Left colon (tissue), 2 donors: ENCODE measurements around the gene NEURL4. TPM values are rescaled to one million over a fixed set of nuclear protein-coding genes. Genes with fewer than 3 reads are reported as not detected.
"Not testable (repeated sequence)": the region's sequence is repeated elsewhere in the genome, so short reads cannot be mapped to it uniquely, and the experiment has no call there.

ENCODE experiments used
- ATAC-seq: fragments of 200-7000 bp; cut with Tn5 transposase; one replicate; pipeline ENCODE4 v1.9.1; 2020; ENCODE audit warnings: mild to moderate bottlenecking, moderate library complexity
- DNase-seq, 2 donors: peaks; one replicate each; pipeline ENCODE4 v3.0.0-alpha.2; 2020
- intact Hi-C, 2 donors: fragments of 100-400 bp; cut with DNase I in 1 of 2; cut with micrococcal nuclease in 1 of 2; formaldehyde crosslinking; loops; one replicate each; pipeline versions ENCODE4 v1.11.2 to v1.14.0; 2022; cut with DNase I, micrococcal nuclease
- total RNA-seq, 2 donors: library from RNA; stranded (reverse); fragmentation: NEBNext Ultra II Directional; extraction: Animal tissue kit (Norgen Biotek cat#: 25700); gene quantifications; one replicate each; pipeline ENCODE4 v1.2.1, GENCODE V29; 2021
- donor health status: DM: no; HTN: no; CAD: no.
- donor health status: DM: yes; HTN: yes; CAD: no.

NEURL4 gene
- total RNA-seq, 2 donors from 2014 or later, result 32.7 to 44.5 TPM

- intact Hi-C loops, result loop anchor here (10.0 kb wide), 2 partner anchors 83 to 223 kb away; partner anchors contain the start of genes CD68 (in 1 of the 2), FGF11 (in 1 of the 2) and TMEM102 (in 1 of the 2)
- DNase-seq (peak; percentile 91 to 95), ATAC-seq (peak; percentile 80)
Observed at GRCh38 chr17:7351665-7352502, 22.7 kb upstream of the NEURL4 start, which contains the start of gene KCTD11. Gene KCTD11, plus strand, starts transcription at chr17:7352162.

GRCh38 chr17:7348478-7349242 lies 19.5 kb upstream of the NEURL4 start:
- intact Hi-C loops, result no loop called here
- ATAC-seq (no peak), DNase-seq (no peak)

GRCh38 chr17:7347630-7348477 lies 18.7 kb upstream of the NEURL4 start:
- intact Hi-C loops, result no loop called here
- ATAC-seq, result no peak

GRCh38 chr17:7346761-7347614 lies 17.9 kb upstream of the NEURL4 start:
- DNase-seq (no peak), ATAC-seq (no peak)
- intact Hi-C loops, result no loop called here

More at GRCh38 chr17:7347630-7348477, 18.7 kb upstream of the NEURL4 start:
- DNase-seq, result no peak

- ATAC-seq (no peak), DNase-seq (no peak)
- intact Hi-C loops, result no loop called here
Observed at GRCh38 chr17:7343250-7343649, 14.1 kb upstream of the NEURL4 start.

- no peak for DNase-seq
- ATAC-seq, result no peak
- intact Hi-C loops, result no loop called here
Observed at GRCh38 chr17:7341842-7342241, 12.7 kb upstream of the NEURL4 start.

- ATAC-seq, result no peak
- intact Hi-C loops, result no loop called here
Observed at GRCh38 chr17:7340179-7340578, 11.0 kb upstream of the NEURL4 start.

GRCh38 chr17:7337600-7337999 lies 8.5 kb upstream of the NEURL4 start:
- ATAC-seq, intact Hi-C loops, DNase-seq: not testable (repeated sequence)

More at GRCh38 chr17:7340179-7340578, 11.0 kb upstream of the NEURL4 start:
- DNase-seq, result no peak

GRCh38 chr17:7336240-7337175 lies 7.4 kb upstream of the NEURL4 start, which contains the start of gene ACAP1:
Gene ACAP1, plus strand, starts transcription at chr17:7336529. Its CDS starts 206 bp downstream, at chr17:7336735.
- peak; percentile 70 to 79 for DNase-seq
- ATAC-seq, result peak; percentile 69
- intact Hi-C loops, result no loop called here

GRCh38 chr17:7335765-7336164 lies 6.6 kb upstream of the NEURL4 start:
- DNase-seq, ATAC-seq, intact Hi-C loops: not testable (repeated sequence)

- DNase-seq (no peak), ATAC-seq (no peak)
- intact Hi-C loops, result no loop called here
Observed at GRCh38 chr17:7334938-7335538, 5.9 kb upstream of the NEURL4 start.

- intact Hi-C loops, result not testable (repeated sequence)
Observed at GRCh38 chr17:7332600-7333069, 3.5 kb upstream of the NEURL4 start.

GRCh38 chr17:7332111-7332510 lies 3.0 kb upstream of the NEURL4 start:
- intact Hi-C loops, result no loop called here
- no peak for ATAC-seq

More at GRCh38 chr17:7332600-7333069, 3.5 kb upstream of the NEURL4 start:
- DNase-seq, ATAC-seq: not testable (repeated sequence)

GRCh38 chr17:7330638-7331015 lies 1.5 kb upstream of the NEURL4 start:
- ATAC-seq (no peak), DNase-seq (no peak)
- intact Hi-C loops, result no loop called here

More at GRCh38 chr17:7332111-7332510, 3.0 kb upstream of the NEURL4 start:
- no peak for DNase-seq

- peak; percentile 63 for ATAC-seq
- intact Hi-C loops, result no loop called here
- peak; percentile 79 to 86 for DNase-seq
Observed at GRCh38 chr17:7329997-7330637, 982 bp upstream of the NEURL4 start.
